NB4 (cell line): ENCODE results near the gene U2AF2.

ENCODE experiments used
- DNase-seq: peaks from one replicate; pipeline ENCODE4 v3.0.0; 2010; ENCODE audit warnings: low read depth
- H3K4me3 ChIP-seq: one replicate; pipeline ENCODE4 v1.5.1; 2011; ENCODE audit warnings: mild to moderate bottlenecking, low read depth, low read length, moderate library complexity
- CTCF ChIP-seq: IDR thresholded peaks from one replicate; pipeline ENCODE4 v1.5.1; 2012; ENCODE audit warnings: low read depth, low read length
- MAX ChIP-seq: IDR thresholded peaks from 2 replicates; pipeline ENCODE4 v1.6.1; 2011; ENCODE audit warnings: low read depth, low read length
- MYC ChIP-seq: IDR thresholded peaks from 2 replicates; pipeline ENCODE4 v1.6.1; 2011; ENCODE audit warnings: low read depth, low read length
- POLR2A ChIP-seq: IDR thresholded peaks from 2 replicates; pipeline ENCODE4 v1.6.1; 2011; ENCODE audit warnings: mild to moderate bottlenecking; ENCODE audit not compliant: insufficient read length; ENCODE audit errors: extremely low read depth

Gene U2AF2

GRCh38 chr19:55620410-55621204 lies 34.2 kb upstream of the U2AF2 start:
- H3K4me3 ChIP-seq: no peak overlapping the region
- TF ChIP-seq CTCF: no peak
- peak; percentile 53; the same call in 1 of the 2 replicates for TF ChIP-seq MAX
- TF ChIP-seq MYC: peak; percentile 45
- no peak for TF ChIP-seq POLR2A
- peak; percentile 91 for DNase-seq

GRCh38 chr19:55621205-55621672 lies 33.6 kb upstream of the U2AF2 start:
- TF ChIP-seq MYC (no peak), MAX (no peak), CTCF (no peak), POLR2A (no peak)
- peak overlapping the region; percentile 25 for H3K4me3 ChIP-seq
- DNase-seq: peak; percentile 59

- no peak overlapping the region for H3K4me3 ChIP-seq
- peak; percentile 77 for DNase-seq
- TF ChIP-seq POLR2A (no peak), MYC (no peak), MAX (no peak), CTCF (no peak)
These were observed 33.1 kb upstream of the U2AF2 start for GRCh38 chr19:55621673-55622231.

- no peak overlapping the region for H3K4me3 ChIP-seq
- peak; percentile 72 for DNase-seq
- TF ChIP-seq CTCF (no peak), POLR2A (no peak), MAX (peak; percentile 83), MYC (peak; percentile 66)
These were observed 32.4 kb upstream of the U2AF2 start for GRCh38 chr19:55622242-55622969.

GRCh38 chr19:55623130-55623529 lies 31.7 kb upstream of the U2AF2 start:
- DNase-seq: no peak
- TF ChIP-seq MAX (no peak), MYC (no peak), CTCF (no peak), POLR2A (no peak)
- H3K4me3 ChIP-seq: no peak overlapping the region
